Measurements from ENCODE around the gene TMEM164. TPM values are rescaled to one million over a fixed set of nuclear protein-coding genes. Genes with fewer than 3 reads are reported as not detected.

Gene TMEM164
- total RNA-seq, 2 donors from 2014 or later = 45.5 to 445 TPM

- intact Hi-C loops (cut with DNase I) = no loop called here
- 93% methylated on average over 2 of the region's 3 CpGs for WGBS
- DNase-seq (ENCODE audit: low spot score) = no peak
- Histone ChIP-seq H3K27ac (no peak overlapping the region), H3K36me3 (no peaks in the 10 kb centered on the region), H3K9me3 (no peaks in the 10 kb centered on the region), H3K27me3 (replicated peaks; ENCODE audit: insufficient read depth) (no peaks in the 10 kb centered on the region), H3K4me3 (no peak overlapping the region), H3K4me1 (replicated peaks) (no peaks in the 10 kb centered on the region)
- TF ChIP-seq POLR2A (IDR thresholded peaks at IDR 0.05) = no peak
- TF ChIP-seq POLR2AphosphoS5 (IDR thresholded peaks at IDR 0.05) = no peak
Measured at GRCh38 chrX:110123331-110123782, 120.4 kb downstream of the TMEM164 start.

DNA sequence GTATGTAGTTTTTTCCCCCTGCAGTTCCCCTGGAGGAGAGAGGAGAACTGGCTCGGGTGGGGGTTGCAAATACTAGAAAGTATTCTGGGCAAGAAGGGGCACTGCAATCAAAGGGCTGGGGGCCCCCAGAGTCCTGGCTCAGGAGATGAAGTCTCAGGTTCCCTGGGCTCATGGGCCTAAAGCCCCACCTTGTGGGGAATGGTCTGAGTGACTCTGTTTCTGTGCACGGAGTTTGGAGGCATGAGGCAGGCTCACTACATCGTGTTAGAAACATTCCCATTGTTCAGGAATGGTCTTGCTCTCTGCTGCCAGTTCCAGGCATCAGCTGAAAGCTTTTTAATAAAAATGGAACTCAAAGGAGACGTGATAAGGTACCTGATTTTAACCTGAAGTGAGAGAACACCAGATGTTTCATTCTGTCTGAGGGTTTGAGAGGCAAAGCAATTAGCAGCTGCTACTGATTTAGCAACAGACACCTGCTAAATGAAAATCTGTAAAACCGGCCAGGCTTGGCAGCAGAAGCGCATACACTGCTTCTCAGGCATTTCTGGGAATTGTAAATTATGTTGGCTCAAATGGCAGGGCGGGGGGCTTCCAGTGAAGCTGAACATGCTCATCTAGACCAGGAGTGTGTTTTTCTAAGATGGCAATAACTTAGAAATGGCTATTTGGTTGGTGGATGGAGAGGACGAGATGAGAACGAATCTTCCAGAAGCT, 122.7 kb downstream of the TMEM164 start:
- no peaks in the 10 kb centered on the region for H3K9me3 ChIP-seq
- 62% methylated on average over 9 of the region's 9 CpGs for WGBS
- no peaks in the 10 kb centered on the region for H3K36me3 ChIP-seq
- TF ChIP-seq POLR2A (IDR thresholded peaks at IDR 0.05) = no peak
- no peak overlapping the region for H3K4me3 ChIP-seq
- no peaks in the 10 kb centered on the region for H3K27me3 ChIP-seq (replicated peaks; ENCODE audit: insufficient read depth)
- H3K27ac ChIP-seq = no peak overlapping the region
- H3K4me1 ChIP-seq (replicated peaks) = no peaks in the 10 kb centered on the region
- DNase-seq (ENCODE audit: low spot score) = no peak
- intact Hi-C loops (cut with DNase I) = no loop called here

DNA sequence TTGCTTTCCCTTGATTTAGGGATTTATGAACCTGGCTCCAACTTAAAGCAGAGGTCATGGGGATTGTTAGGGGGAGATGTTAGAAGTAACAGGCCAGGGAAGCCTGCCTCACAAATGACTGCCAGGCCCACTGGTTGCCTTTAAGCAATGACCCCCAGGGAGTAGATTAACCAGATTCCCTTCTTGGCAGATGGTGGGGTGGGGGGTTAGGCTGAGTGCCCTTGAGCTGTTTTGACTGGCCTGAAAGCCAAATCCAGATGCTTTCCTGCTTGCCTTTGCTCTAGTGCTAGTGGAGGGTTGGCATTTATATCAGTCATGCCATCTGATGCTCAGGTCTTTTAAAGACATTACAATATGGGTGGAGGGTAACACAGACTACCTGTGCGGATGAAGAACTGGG, 128.1 kb downstream of the TMEM164 start:
- no peak overlapping the region for H3K27ac ChIP-seq
- intact Hi-C loops (cut with DNase I) = no loop called here
- no peaks in the 10 kb centered on the region for H3K9me3 ChIP-seq
- no peaks in the 10 kb centered on the region for H3K4me1 ChIP-seq (replicated peaks)
- H3K27me3 ChIP-seq (replicated peaks; ENCODE audit: insufficient read depth) = no peaks in the 10 kb centered on the region
- H3K36me3 ChIP-seq = no peaks in the 10 kb centered on the region
- no peak for DNase-seq (ENCODE audit: low spot score)
- no peak overlapping the region for H3K4me3 ChIP-seq
- 100% methylated on average over 1 of the region's 1 CpG for WGBS
- TF ChIP-seq, protein P1, sequence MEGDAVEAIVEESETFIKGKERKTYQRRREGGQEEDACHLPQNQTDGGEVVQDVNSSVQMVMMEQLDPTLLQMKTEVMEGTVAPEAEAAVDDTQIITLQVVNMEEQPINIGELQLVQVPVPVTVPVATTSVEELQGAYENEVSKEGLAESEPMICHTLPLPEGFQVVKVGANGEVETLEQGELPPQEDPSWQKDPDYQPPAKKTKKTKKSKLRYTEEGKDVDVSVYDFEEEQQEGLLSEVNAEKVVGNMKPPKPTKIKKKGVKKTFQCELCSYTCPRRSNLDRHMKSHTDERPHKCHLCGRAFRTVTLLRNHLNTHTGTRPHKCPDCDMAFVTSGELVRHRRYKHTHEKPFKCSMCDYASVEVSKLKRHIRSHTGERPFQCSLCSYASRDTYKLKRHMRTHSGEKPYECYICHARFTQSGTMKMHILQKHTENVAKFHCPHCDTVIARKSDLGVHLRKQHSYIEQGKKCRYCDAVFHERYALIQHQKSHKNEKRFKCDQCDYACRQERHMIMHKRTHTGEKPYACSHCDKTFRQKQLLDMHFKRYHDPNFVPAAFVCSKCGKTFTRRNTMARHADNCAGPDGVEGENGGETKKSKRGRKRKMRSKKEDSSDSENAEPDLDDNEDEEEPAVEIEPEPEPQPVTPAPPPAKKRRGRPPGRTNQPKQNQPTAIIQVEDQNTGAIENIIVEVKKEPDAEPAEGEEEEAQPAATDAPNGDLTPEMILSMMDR (IDR thresholded peaks at IDR 0.05) = no peak
- no peak for TF ChIP-seq POLR2AphosphoS5 (IDR thresholded peaks at IDR 0.05)
- TF ChIP-seq POLR2A (IDR thresholded peaks at IDR 0.05) = no peak

DNA sequence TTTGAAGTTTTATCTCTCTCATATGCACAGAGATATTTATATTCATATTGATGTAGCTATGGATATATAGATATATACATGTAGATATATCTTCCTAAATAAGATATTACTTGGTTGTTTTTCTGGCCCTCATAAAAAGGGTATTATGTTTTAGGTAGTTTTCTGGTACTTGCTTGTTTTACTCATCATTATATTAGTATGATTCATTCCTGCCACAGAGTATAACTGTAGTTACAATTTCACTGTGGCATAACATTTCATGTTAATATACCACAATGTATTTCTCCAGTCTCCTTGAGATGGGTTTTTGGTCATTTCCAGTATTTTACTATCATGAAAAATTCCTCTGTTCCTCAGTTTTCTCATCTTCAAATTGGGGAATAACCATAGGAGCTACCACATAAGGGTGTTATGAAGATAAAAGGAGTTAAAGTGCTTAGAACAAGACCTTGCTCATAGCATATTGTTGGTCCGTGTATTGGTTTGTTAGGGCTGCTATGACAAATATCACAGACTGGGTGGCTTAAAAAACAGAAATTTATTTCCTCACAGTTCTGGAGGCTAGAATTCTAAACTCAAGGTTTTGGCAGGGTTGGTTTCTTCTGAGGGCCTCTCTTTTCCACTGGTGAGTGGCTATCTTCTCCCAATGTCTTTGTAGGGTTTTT, 129.7 kb downstream of the TMEM164 start:
- Histone ChIP-seq H3K4me3 (no peak overlapping the region), H3K27me3 (replicated peaks; ENCODE audit: insufficient read depth) (no peaks in the 10 kb centered on the region), H3K4me1 (replicated peaks) (no peaks in the 10 kb centered on the region), H3K36me3 (no peaks in the 10 kb centered on the region), H3K9me3 (no peaks in the 10 kb centered on the region), H3K27ac (no peak overlapping the region)
- DNase-seq (ENCODE audit: low spot score) = no peak
- TF ChIP-seq, protein P1 (IDR thresholded peaks at IDR 0.05) = no peak
- TF ChIP-seq POLR2A (IDR thresholded peaks at IDR 0.05) (no peak), POLR2AphosphoS5 (IDR thresholded peaks at IDR 0.05) (no peak)
- 82% methylated on average over 1 of the region's 1 CpG for WGBS
- intact Hi-C loops (cut with DNase I) = no loop called here

- Histone ChIP-seq H3K27me3 (replicated peaks; ENCODE audit: insufficient read depth) (no peaks in the 10 kb centered on the region), H3K36me3 (no peaks in the 10 kb centered on the region), H3K4me1 (replicated peaks) (no peaks in the 10 kb centered on the region), H3K27ac (no peak overlapping the region), H3K9me3 (no peaks in the 10 kb centered on the region), H3K4me3 (no peak overlapping the region)
- DNase-seq (ENCODE audit: low spot score) = peak; percentile 8
- TF ChIP-seq POLR2AphosphoS5 (IDR thresholded peaks at IDR 0.05) = peak; percentile 15
- TF ChIP-seq, protein P1 (IDR thresholded peaks at IDR 0.05) = no peak
- intact Hi-C loops (cut with DNase I) = no loop called here
- 75% methylated on average over 2 of the region's 5 CpGs for WGBS
Measured at GRCh38 chrX:110133735-110134370, 130.9 kb downstream of the TMEM164 start.
